Brain microvascular endothelial cell (primary cell): ENCODE results near the gene METTL27.
"Not testable (repeated sequence)": the region's sequence is repeated elsewhere in the genome, so short reads cannot be mapped to it uniquely, and the experiment has no call there.

Experiments
- DNase-seq: peaks from one replicate; pipeline ENCODE4 v3.0.0-alpha.2; 2020
- H3K27ac ChIP-seq: fragments of 250-450 bp; sonication (Bioruptor Pico); 2 replicates; pipeline ENCODE4 v1.5.1; 2020; ENCODE audit warnings: mild to moderate bottlenecking, moderate library complexity
- H3K27me3 ChIP-seq: fragments of 250-450 bp; sonication (Bioruptor Pico); replicated peaks from 2 replicates; pipeline ENCODE4 v1.5.1; 2020; ENCODE audit warnings: mild to moderate bottlenecking
- H3K36me3 ChIP-seq: fragments of 250-450 bp; sonication (Bioruptor Pico); replicated peaks from 2 replicates; pipeline ENCODE4 v1.5.1; 2020; ENCODE audit warnings: mild to moderate bottlenecking
- H3K4me3 ChIP-seq: 2 replicates; pipeline ENCODE4 v1.5.1; 2011; ENCODE audit warnings: low read depth, mild to moderate bottlenecking, control low read depth, low read length, moderate library complexity
- CTCF ChIP-seq: IDR thresholded peaks from 2 replicates; pipeline ENCODE4 v1.5.1; 2011; ENCODE audit warnings: low read depth, mild to moderate bottlenecking, moderate library complexity, low read length, control low read depth, inconsistent platforms; ENCODE audit errors: missing control alignments
- in situ Hi-C: cut with HindIII; loops from 2 replicates; pipeline ENCODE4 v1.10.0; 2017; ENCODE audit warnings: low sequenced_read_pairs, low pct_ligation_motif_present

The METTL27 gene

GRCh38 chr7:73885975-73886798 lies 43.9 kb upstream of the METTL27 start:
- Histone ChIP-seq H3K4me3 (no peak overlapping the region), H3K27me3 (peaks cover 2% of the 10 kb centered on the region), H3K36me3 (no peaks in the 10 kb centered on the region), H3K27ac (peak overlapping the region; percentile 41)
- in situ Hi-C loops = no loop called here
- peak; percentile 63 for DNase-seq
- TF ChIP-seq CTCF = no peak

- in situ Hi-C loops = no loop called here
- TF ChIP-seq CTCF = no peak
- no peaks in the 10 kb centered on the region for H3K36me3 ChIP-seq
- H3K27me3 ChIP-seq = peaks cover 6% of the 10 kb centered on the region
- DNase-seq = no peak
- no peak overlapping the region for H3K4me3 ChIP-seq
- no peak overlapping the region for H3K27ac ChIP-seq
Observed at GRCh38 chr7:73885433-73885974, 43.2 kb upstream of the METTL27 start.

- in situ Hi-C loops, H3K36me3 ChIP-seq, DNase-seq, H3K27ac ChIP-seq, H3K4me3 ChIP-seq: not testable (repeated sequence)
- peaks cover 11% of the 10 kb centered on the region for H3K27me3 ChIP-seq
Observed at GRCh38 chr7:73884867-73885422, 42.6 kb upstream of the METTL27 start.

- in situ Hi-C loops = no loop called here
- Histone ChIP-seq H3K4me3 (no peak overlapping the region), H3K27me3 (peaks cover 17% of the 10 kb centered on the region), H3K36me3 (no peaks in the 10 kb centered on the region), H3K27ac (no peak overlapping the region)
- no peak for TF ChIP-seq CTCF
- DNase-seq = no peak
Observed at GRCh38 chr7:73882047-73882402, 39.7 kb upstream of the METTL27 start.

- Histone ChIP-seq H3K27me3 (peaks cover 17% of the 10 kb centered on the region), H3K4me3 (no peak overlapping the region), H3K36me3 (no peaks in the 10 kb centered on the region), H3K27ac (no peak overlapping the region)
- in situ Hi-C loops = no loop called here
- no peak for TF ChIP-seq CTCF
- no peak for DNase-seq
Observed at GRCh38 chr7:73881352-73882046, 39.2 kb upstream of the METTL27 start.

GRCh38 chr7:73880755-73881328 lies 38.5 kb upstream of the METTL27 start:
- Histone ChIP-seq H3K27me3 (peaks cover 17% of the 10 kb centered on the region), H3K4me3 (no peak overlapping the region), H3K27ac (no peak overlapping the region), H3K36me3 (no peaks in the 10 kb centered on the region)
- no peak for DNase-seq
- in situ Hi-C loops = no loop called here
- TF ChIP-seq CTCF = no peak
